GM10847 (cell line): ENCODE results near the gene TGFA.

Source experiments
- POLR2A ChIP-seq: IDR thresholded peaks from 2 replicates; pipeline ENCODE4 v1.6.1; 2011; ENCODE audit not compliant: insufficient read length; ENCODE audit errors: extremely low read depth

The TGFA gene

DNA sequence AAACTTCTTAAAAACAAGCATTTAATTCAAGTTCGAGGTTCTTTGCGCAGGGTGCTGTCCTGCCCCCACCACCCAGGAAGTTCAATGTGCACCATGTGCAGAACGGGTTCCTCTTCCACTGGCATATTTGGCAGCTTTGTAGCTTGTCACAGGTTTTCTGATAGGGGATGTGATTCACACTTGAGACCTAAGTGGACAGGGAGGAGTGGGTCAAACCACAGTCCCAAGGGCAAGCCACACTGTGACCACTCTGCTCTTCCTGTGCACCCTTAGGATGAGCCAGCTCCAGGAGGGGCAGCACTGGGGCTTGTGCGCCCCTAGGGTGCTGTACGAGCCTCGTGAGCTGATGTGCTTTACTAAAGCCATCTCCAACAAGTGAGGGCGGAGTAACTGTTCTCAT is 82.5 kb downstream of the TGFA start:
- no peak for TF ChIP-seq POLR2A

GRCh38 chr2:70469961-70470360 is 83.7 kb downstream of the TGFA start:
- no peak for TF ChIP-seq POLR2A

- TF ChIP-seq POLR2A, result no peak
These were observed 84.2 kb downstream of the TGFA start for GRCh38 chr2:70469435-70469834.

DNA sequence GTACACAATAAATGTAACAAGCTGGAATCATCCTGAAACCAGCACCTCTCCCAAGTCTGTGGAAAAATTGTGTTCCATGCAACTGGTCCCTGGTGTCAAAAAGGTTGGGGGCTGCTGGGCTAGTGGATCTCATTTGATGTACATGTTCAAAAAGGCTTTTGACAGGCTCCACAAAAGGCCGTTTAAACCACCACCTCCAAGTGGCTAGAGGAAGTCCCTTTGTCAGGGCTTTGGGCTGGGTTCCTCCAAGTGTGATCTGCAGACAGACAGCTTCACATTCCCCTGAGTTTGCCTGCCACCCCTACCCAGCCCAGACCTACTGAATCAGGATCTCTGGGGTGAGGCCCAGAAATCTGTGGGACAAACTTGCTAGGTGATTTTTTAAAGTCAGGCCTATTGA is 84.7 kb downstream of the TGFA start:
- no peak for TF ChIP-seq POLR2A

- no peak for TF ChIP-seq POLR2A
These were observed 85.5 kb downstream of the TGFA start for GRCh38 chr2:70467831-70468779.

DNA sequence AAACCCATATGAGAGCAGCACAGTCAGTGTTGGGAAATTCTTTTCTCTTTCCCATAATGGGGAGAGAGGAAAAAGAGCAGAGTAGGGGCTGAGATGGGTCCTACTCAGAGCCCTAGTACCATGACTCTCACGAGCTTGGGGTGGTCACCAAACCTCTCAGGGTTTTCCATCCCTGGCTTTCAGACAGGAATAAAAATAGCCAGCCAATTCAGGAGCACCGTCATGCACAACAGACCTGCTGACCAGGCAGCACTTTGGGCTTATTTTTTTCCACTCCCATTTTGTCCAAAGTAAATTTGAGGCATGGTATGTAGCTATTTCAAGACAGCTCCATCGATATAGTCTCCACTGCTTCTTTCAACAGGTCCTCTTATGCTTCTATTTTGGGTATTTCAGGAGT is 86.4 kb downstream of the TGFA start:
- TF ChIP-seq POLR2A, result no peak

DNA sequence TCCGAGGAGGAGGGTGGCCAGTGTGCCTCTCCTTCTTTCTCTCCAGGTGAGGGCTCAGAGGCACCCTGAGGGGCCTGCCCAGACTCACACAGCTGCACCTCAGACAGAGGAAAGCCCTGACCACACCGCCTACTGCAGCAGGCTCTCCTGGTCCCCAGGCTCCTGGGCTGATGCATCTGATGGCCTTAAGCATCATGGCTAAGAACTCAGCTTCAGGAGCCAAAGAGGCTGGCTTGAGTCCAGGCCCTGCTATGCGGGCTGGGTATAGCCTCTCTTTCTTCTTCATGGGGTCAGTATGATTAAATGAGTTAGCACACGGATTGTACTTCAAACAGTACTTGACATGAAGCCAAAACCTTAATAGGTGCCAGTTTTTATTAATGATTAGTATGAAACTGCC is 89.6 kb downstream of the TGFA start:
- no peak for TF ChIP-seq POLR2A

DNA sequence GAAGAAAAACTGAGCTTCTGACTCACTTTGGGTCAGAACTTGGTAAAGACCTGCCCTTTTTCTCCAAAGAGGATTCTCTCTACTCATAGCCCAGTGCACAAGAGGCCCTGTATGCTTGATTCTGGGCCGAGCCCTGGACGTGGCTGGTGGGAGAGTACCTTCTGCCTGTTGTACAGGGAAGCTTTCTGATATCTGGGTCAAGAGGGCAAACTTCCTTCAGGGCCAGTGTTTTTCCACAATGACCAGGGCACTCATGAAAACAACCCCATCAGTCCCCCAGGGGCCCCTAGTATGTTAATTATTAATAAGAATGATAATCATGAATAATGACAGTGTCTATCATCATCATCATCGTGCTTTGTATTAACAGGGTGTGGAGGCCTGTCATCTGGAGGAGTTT is 90.0 kb downstream of the TGFA start:
- TF ChIP-seq POLR2A, result no peak

GRCh38 chr2:70461981-70462876 is 91.4 kb downstream of the TGFA start:
- no peak for TF ChIP-seq POLR2A

- TF ChIP-seq POLR2A, result no peak
These were observed 92.2 kb downstream of the TGFA start for GRCh38 chr2:70461414-70461813.

DNA sequence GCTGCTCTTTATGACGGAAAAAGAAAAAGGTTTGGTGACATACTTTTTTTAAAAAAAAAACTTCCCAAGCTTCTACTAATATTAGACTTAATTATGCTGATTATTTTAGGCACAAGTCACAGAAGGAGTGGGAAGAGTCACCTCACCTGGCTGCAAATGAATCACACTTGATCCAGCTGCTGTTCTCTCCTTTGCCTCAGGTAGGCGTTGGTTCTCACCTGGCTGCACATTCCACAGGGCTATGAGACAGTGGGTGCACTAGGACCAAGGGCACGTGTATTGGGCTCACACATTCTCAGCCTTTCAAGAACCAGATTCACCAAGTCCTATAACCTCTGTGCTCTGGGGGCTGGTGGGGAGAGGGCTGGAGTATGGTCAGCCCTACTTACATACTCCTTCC is 93.3 kb downstream of the TGFA start:
- no peak for TF ChIP-seq POLR2A

DNA sequence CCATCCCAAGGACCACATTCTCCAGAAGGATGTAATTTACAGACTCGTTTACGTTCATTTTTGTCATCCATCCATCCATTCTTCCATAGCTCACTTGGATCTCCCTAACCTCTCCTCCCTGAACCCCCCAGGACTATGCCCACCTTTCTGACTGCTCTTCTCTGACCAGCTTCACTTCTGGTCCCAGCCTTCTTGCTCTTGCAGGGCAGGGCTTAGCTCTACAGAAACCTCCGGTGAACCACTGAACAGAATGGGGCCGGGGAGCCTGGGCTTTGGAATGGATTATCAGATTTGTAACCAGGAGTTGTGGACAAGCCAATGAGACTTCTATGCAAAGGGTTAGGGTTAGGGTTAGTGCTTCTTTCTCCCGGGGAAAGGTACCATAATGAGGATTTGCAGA is 95.0 kb downstream of the TGFA start:
- TF ChIP-seq POLR2A, result no peak

- TF ChIP-seq POLR2A, result no peak
These were observed 96.8 kb downstream of the TGFA start for GRCh38 chr2:70456585-70457495.

- TF ChIP-seq POLR2A, result no peak
These were observed 98.6 kb downstream of the TGFA start for GRCh38 chr2:70454936-70455544.
